HG03139 (cell line): ENCODE results near the gene FSTL4.

ENCODE experiments used
- ATAC-seq: cut with Tn5 transposase; IDR thresholded peaks from one replicate; pipeline ENCODE4 v1.9.1; 2021; ENCODE audit not compliant: unreplicated experiment

FSTL4 gene

GRCh38 chr5:133356396-133356983, 255.9 kb downstream of the FSTL4 start:
- ATAC-seq, result no peak

- no peak for ATAC-seq
Measured at GRCh38 chr5:133354323-133355185, 257.8 kb downstream of the FSTL4 start.

- ATAC-seq, result no peak
Measured at GRCh38 chr5:133353741-133354140, 258.6 kb downstream of the FSTL4 start.

GRCh38 chr5:133348406-133348805, 263.9 kb downstream of the FSTL4 start:
- ATAC-seq, result no peak

GRCh38 chr5:133347039-133347438, 265.3 kb downstream of the FSTL4 start:
- no peak for ATAC-seq

- no peak for ATAC-seq
Measured at GRCh38 chr5:133344266-133344665, 268.1 kb downstream of the FSTL4 start.

GRCh38 chr5:133343196-133343595, 269.1 kb downstream of the FSTL4 start:
- no peak for ATAC-seq

GRCh38 chr5:133341915-133342710, 270.2 kb downstream of the FSTL4 start:
- ATAC-seq, result no peak

- no peak for ATAC-seq
Measured at GRCh38 chr5:133341296-133341695, 271.0 kb downstream of the FSTL4 start.

- no peak for ATAC-seq
Measured at GRCh38 chr5:133340822-133341221, 271.5 kb downstream of the FSTL4 start.

GRCh38 chr5:133340002-133340755, 272.2 kb downstream of the FSTL4 start:
- no peak for ATAC-seq

GRCh38 chr5:133338504-133339355, 273.6 kb downstream of the FSTL4 start:
- no peak for ATAC-seq

- no peak for ATAC-seq
Measured at GRCh38 chr5:133337795-133338445, 274.4 kb downstream of the FSTL4 start.

GRCh38 chr5:133336969-133337410, 275.4 kb downstream of the FSTL4 start:
- no peak for ATAC-seq

GRCh38 chr5:133336121-133336968, 276.0 kb downstream of the FSTL4 start:
- no peak for ATAC-seq

GRCh38 chr5:133334796-133335639, 277.3 kb downstream of the FSTL4 start:
- no peak for ATAC-seq

GRCh38 chr5:133333326-133334150, 278.8 kb downstream of the FSTL4 start:
- no peak for ATAC-seq
